Measurements from ENCODE around the gene EIF2S2.

EIF2S2 gene

DNA sequence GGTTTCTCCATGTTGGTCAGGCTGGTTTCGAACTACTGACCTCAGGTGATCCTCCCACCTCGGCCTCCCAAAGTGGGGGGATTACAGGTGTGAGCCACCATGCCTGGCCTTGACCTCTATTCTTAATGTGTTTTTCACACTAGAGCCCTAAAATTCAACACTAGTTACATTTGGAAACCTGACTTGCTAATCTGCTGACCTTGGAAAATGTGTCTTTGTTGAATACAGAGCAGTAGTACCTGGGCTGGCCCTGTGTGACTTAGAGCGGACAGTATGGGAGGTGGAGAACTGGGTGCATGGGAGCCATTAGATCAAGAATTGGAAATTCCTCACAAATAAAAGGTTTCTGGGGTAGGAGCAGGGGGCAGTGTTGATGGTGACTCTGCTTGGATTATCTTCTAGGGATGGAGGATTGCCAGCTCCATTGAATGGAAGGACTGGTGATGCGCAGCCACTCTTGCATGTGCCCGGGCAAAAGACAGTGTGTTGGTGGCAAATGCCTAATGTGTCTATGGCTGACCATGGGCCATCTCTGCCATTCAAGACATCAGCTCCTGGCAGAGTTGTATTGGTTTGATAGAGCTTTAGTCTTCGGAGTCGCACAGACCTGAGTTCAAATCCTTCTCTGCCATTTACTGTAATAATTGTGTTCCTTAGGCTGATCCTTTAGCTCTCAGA lies 64.9 kb downstream of the EIF2S2 start:
- Histone ChIP-seq H3K27me3 (no peaks in the 10 kb centered on the region), H3K9me3 (no peaks in the 10 kb centered on the region), H3K36me3 (no peaks in the 10 kb centered on the region; the same call in 1 of the 2 replicates), H3K4me3 (ENCODE audit: low read depth, low read length) (no peak overlapping the region), H3K4me1 (peaks cover 24% of the 10 kb centered on the region)
- TF ChIP-seq, protein P1, sequence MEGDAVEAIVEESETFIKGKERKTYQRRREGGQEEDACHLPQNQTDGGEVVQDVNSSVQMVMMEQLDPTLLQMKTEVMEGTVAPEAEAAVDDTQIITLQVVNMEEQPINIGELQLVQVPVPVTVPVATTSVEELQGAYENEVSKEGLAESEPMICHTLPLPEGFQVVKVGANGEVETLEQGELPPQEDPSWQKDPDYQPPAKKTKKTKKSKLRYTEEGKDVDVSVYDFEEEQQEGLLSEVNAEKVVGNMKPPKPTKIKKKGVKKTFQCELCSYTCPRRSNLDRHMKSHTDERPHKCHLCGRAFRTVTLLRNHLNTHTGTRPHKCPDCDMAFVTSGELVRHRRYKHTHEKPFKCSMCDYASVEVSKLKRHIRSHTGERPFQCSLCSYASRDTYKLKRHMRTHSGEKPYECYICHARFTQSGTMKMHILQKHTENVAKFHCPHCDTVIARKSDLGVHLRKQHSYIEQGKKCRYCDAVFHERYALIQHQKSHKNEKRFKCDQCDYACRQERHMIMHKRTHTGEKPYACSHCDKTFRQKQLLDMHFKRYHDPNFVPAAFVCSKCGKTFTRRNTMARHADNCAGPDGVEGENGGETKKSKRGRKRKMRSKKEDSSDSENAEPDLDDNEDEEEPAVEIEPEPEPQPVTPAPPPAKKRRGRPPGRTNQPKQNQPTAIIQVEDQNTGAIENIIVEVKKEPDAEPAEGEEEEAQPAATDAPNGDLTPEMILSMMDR (IDR thresholded peaks at IDR 0.05; ENCODE audit: low read depth, low read length) = no peak
- DNase-seq = no peak

DNA sequence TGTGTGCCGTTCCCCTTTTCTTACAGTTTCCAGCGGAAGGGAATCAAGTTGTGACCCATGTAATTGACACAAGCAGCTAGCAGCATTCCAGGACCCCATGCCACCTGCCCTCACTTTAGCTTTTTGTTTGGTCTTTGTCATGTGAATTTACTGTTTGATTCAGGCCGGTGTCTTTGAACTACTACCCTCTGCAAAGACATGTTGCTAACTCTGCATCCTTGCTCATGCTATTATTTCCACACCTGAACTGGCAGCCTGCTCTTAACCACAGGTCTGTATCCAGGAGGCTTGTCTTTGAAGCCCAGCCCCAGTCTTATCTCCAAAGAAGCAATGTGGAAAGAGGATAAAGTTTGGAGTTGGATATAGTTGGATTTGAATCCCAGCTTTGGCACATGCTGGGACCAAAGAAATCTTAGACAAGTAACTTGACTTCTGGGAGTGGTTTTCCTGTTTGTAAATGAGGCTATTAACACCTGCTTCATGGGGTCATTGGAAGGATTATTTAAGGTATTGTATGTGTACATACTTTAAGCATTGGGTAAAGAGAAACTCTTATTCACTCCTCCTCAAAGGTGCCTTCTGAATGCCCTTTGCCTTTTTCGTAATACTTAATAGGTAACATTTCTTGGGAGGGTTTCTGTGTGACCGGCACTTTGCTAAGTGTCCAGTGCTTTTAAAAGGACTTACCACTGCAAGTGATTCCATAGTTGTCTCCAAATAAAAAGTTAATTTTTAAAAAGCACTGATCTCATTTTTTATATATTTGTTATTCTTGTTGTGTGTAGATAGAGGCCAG lies 65.9 kb downstream of the EIF2S2 start:
- TF ChIP-seq, protein P1 (IDR thresholded peaks at IDR 0.05; ENCODE audit: low read depth, low read length) = no peak
- no peak overlapping the region for H3K4me3 ChIP-seq (ENCODE audit: low read depth, low read length)
- H3K27me3 ChIP-seq = no peaks in the 10 kb centered on the region
- H3K36me3 ChIP-seq = no peaks in the 10 kb centered on the region; the same call in 1 of the 2 replicates
- DNase-seq = no peak
- H3K4me1 ChIP-seq = peaks cover 25% of the 10 kb centered on the region
- no peaks in the 10 kb centered on the region for H3K9me3 ChIP-seq

DNA sequence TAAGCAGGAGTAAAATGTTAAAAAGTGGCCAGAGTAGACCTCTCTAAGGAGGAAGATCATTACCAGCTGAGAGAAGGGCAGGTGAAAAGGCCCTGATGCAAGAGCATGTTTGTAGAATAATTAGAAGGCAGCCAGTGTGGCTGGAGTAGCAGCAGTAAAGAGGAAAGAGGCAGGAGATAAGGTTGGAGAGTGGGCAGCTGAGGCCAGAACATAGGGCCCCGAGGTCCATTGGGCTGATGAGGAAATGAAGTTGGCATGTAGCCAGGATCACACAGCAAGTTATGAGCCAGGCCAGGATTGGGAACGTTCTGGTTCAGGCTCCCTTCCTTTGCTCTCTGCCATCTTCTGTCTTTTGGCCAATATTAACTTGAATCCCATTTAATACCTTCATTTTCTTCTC lies 66.7 kb downstream of the EIF2S2 start:
- Histone ChIP-seq H3K27me3 (no peaks in the 10 kb centered on the region), H3K9me3 (no peaks in the 10 kb centered on the region), H3K4me1 (peaks cover 29% of the 10 kb centered on the region), H3K36me3 (no peaks in the 10 kb centered on the region; the same call in 1 of the 2 replicates), H3K4me3 (ENCODE audit: low read depth, low read length) (no peak overlapping the region)
- TF ChIP-seq, protein P1 (IDR thresholded peaks at IDR 0.05; ENCODE audit: low read depth, low read length) = no peak
- DNase-seq = peak; percentile 63

DNA sequence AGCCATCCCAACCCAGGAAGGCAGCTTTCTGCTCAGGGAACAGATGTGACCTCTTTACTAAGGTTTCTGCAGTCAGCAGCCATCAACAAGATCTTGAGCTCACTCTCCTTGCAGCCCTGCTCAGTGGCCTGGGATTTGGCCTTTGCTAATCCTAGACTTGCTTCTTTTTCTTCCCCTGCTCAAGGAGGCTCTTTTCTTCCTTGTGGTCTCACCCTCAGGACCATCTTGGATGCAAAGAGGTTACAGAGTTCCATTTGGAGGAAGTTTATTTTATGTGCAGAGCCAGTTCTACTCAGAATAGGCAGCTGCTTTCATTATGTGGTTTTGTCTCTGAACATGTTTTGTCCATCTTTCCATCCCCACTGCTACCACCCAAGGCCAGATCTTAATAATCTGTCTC lies 69.0 kb downstream of the EIF2S2 start:
- peaks cover 28% of the 10 kb centered on the region for H3K4me1 ChIP-seq
- no peak for DNase-seq
- H3K9me3 ChIP-seq = no peaks in the 10 kb centered on the region
- H3K27me3 ChIP-seq = no peaks in the 10 kb centered on the region
- TF ChIP-seq, protein P1 (IDR thresholded peaks at IDR 0.05; ENCODE audit: low read depth, low read length) = no peak
- H3K4me3 ChIP-seq (ENCODE audit: low read depth, low read length) = no peak overlapping the region
- H3K36me3 ChIP-seq = no peaks in the 10 kb centered on the region; the same call in none of the 2 replicates

DNA sequence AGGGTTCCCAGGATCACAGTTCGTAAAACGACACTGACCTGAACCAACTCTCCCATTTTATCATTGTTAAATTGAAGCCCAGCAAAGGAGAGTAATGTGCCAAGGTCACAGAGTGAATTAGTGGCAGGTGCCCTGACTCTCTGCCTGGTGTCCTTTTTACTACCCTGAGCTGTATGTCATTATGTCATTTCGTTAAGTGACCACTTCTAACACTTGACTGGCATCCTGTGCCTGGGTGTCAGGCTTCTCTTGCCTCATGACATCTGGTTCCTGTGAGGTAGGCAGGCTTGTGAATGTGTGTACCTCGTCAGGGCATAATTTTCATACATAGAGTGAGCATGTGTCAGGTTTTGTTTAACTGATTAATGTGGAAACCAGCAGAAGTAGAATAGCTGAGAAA lies 69.8 kb downstream of the EIF2S2 start:
- Histone ChIP-seq H3K27me3 (no peaks in the 10 kb centered on the region), H3K4me3 (ENCODE audit: low read depth, low read length) (no peak overlapping the region), H3K36me3 (no peaks in the 10 kb centered on the region; the same call in none of the 2 replicates), H3K4me1 (peaks cover 28% of the 10 kb centered on the region), H3K9me3 (no peaks in the 10 kb centered on the region)
- TF ChIP-seq, protein P1 (IDR thresholded peaks at IDR 0.05; ENCODE audit: low read depth, low read length) = no peak
- DNase-seq = no peak

DNA sequence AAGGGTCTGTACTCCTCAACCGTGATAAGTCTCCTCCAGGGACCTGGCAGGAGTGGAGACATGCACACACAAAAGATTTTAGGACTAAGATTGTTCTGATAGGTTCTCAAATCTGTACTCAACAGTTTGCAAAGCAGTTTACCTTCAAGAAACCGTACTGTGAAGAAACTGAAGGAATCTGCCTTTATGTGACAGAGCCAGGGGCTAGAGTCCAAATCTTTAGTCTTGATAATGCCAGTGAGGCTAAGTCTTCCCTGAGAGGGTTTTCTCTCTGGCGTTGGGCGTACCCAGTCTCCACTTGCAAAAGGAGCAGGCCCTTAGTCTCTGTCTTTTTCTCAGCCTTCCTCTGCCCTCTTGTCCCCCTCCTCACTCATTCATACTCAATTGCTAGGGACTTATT lies 70.8 kb downstream of the EIF2S2 start:
- Histone ChIP-seq H3K4me3 (ENCODE audit: low read depth, low read length) (no peak overlapping the region), H3K9me3 (no peaks in the 10 kb centered on the region), H3K4me1 (peaks cover 28% of the 10 kb centered on the region), H3K27me3 (no peaks in the 10 kb centered on the region), H3K36me3 (no peaks in the 10 kb centered on the region; the same call in none of the 2 replicates)
- TF ChIP-seq, protein P1 (IDR thresholded peaks at IDR 0.05; ENCODE audit: low read depth, low read length) = no peak
- DNase-seq = no peak
